HG02678 (cell line): ENCODE results near the gene CTPS1.
A peak's percentile ranks its signal among the peaks of the same experiment; 100 is the strongest.

Experiments used
- ATAC-seq: cut with Tn5 transposase; IDR thresholded peaks from one replicate; pipeline ENCODE4 v1.9.1; 2021; ENCODE audit warnings: mild to moderate bottlenecking, moderate library complexity; ENCODE audit not compliant: unreplicated experiment

CTPS1 gene

DNA sequence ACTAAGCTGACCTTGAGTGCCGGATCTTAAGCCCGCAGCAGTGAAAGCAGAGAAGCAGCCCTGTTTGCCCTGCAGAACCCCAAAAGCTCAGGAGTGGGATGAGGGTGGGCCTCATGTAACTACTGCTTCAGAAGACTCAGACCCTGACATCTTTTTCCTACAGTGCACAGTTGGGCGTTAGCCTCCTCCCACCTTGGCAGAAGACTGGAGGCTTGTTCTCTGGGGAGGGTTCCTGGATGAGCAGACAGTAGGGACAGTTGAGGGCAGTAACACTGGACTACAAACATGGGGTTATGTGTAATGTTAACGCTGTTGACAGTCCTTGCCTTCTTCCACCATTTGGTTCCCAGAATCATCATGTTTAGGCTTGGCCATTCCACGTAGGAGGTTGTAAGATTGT lies 9.6 kb downstream of the CTPS1 start:
- ATAC-seq, result no peak

- no peak for ATAC-seq
Measured at GRCh38 chr1:40997096-40997495, 17.6 kb downstream of the CTPS1 start.

DNA sequence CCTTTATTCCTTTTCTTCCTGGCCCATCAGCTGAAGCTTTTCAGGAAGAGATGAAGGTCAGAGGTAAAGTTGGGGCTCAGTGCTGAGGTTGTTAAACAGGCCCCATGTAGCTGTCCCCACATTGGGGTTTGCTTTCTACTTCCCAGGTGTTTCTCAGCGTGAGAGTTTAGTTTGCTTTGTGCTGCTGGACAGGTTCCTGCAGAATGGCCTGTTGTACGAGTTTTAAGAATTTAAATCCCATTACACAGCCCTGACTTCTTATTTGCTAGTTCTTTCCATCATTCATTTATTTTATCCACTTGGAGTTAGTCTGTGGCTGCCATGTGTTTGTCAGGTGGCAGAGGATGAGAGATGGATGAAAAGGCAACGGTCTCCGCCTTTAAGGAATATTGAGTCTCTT lies 19.2 kb downstream of the CTPS1 start:
- ATAC-seq, result no peak

DNA sequence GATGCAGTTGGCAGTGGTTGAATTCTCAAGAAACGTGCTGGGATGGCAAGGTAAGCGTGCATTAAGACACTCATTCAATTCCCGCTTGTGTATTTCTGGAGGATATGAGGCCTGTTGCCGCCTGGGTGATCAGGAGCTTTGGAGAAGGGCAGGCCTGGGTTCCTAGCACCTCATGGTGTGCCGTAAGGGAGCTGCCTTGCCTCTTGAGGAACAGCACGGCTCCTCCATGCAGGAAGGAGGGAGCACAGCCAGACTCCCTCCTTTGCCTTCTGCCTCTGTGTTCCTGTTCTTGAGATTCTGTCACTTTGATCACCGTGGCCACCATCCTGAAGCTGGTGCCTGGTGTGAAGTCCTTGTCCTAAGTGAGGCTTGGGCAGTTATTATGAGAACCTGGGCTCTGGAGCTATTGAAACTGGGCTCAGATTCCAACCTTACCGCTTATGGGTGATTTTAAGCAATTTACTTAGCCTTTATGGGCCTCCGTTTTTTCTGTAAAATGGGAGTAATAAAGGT lies 23.7 kb downstream of the CTPS1 start:
- no peak for ATAC-seq

DNA sequence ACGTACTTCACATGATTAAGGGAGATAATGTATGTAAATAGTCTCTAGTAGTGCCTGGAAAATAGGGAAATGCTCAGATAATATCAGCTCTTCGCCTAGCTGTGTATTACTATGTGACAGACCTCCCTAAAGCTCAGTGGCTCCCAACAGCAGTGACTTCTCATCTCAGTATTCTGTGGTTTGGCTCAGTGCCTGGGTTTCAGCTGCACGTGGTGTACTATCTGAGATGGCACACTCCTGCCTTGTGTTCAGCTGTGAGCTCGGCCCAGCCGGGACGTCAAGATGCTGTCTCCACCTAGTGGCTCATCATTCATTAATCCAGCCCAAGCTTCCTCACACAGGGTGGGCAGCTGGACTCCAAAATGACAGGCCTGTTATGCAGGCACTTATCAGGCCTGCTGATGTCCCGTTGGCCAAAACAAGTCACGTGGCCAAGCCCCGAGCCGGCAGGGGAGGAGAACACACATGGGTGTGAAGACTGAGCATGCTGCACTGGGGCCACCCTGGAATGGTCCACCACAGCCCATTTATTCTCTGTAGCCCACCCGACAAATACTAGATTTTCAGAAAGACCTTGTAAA lies 24.2 kb downstream of the CTPS1 start:
- peak; percentile 99 for ATAC-seq

DNA sequence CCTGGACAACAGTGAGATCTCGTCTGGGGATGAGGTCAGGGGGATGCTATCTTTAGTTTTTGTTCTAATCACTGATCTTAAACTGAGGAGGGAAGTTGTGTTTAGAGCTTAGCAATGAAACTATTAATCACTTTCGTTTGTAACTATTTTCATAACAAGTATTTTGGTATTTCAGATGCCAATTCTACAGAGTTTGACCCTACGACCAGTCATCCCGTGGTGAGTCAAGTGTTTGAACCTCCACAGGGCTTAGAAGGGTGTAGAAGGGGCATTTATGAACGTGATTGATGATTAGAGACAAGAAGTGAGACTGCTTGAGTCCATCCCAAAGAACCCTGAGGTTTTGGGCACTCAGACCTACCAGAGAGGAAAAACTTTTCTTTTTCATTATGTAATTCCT lies 26.4 kb downstream of the CTPS1 start:
- ATAC-seq, result no peak

GRCh38 chr1:41006942-41007865 lies 27.7 kb downstream of the CTPS1 start:
- ATAC-seq, result no peak

GRCh38 chr1:41009466-41009865 lies 30.0 kb downstream of the CTPS1 start:
- no peak for ATAC-seq

GRCh38 chr1:41010345-41010744 lies 30.8 kb downstream of the CTPS1 start:
- ATAC-seq, result no peak

DNA sequence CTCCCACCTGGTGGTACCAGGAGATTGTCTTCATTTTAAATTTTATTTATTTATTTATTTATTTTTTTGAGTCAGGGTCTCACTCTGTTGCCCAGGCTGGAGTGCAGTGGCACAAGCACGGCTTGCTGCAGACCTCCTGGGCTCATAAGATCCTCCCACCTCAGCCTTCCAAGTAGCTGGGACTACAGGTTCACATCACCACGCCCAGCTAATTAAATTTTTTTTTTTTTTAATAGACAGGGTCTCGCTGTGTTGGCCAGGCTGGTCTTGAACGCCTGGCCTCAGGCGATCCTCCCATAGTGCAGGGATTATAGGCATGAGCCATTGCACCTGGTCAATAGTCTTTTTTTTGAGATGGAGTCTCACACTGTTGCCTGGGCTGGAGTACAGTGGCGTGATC lies 33.5 kb downstream of the CTPS1 start:
- ATAC-seq, result no peak

DNA sequence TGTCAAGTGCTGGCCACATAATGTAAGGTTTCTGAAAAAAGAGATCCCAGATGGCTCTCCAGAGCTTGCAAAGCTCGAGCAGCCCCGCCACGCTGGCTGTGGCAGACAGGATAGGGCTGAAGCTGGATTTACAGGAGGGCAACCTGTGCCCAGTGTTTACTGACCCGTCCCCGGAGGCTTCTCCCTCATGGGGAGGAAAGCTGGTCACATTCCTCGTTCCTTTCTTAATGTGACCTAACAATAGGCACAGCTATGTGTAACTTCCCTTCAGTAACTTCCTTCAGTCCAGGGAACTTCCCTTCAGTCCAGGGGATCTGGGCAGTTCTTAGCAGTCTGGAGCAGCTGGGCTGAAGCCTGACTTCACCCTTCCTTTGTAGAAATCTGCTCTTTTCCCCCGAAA lies 34.3 kb downstream of the CTPS1 start:
- no peak for ATAC-seq

- ATAC-seq, result no peak
Measured at GRCh38 chr1:41014871-41015270, 35.4 kb downstream of the CTPS1 start.

DNA sequence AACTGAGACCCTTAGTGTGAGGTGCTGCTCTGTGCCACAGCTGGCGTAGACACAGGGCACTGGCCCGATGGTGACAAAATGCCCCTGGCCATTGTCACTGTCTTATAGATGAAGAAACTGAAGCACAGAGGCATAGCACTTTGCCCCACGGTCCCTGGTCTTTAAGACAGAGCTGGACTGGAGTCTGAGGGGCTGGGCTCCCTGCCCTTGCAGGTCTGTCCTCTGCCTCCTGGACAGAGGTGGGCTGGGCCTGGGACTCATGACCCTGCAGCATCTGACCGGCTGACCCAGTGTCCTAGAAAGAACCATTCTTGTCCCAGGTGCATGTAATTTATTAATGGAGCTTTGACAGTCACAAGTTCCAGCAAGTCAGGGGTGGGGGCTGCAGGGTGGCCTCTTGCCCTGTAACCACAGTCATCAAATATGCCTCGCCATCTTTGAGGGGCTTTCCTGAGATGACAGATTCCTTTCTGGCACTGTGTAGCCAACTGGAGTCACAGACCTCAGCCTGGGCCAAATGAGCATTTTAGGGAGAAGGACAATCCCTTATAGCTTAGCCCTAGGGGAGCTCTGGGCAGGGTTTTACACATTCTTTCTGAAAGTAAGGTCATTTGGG lies 35.9 kb downstream of the CTPS1 start:
- no peak for ATAC-seq

GRCh38 chr1:41015897-41016470 lies 36.5 kb downstream of the CTPS1 start:
- no peak for ATAC-seq

DNA sequence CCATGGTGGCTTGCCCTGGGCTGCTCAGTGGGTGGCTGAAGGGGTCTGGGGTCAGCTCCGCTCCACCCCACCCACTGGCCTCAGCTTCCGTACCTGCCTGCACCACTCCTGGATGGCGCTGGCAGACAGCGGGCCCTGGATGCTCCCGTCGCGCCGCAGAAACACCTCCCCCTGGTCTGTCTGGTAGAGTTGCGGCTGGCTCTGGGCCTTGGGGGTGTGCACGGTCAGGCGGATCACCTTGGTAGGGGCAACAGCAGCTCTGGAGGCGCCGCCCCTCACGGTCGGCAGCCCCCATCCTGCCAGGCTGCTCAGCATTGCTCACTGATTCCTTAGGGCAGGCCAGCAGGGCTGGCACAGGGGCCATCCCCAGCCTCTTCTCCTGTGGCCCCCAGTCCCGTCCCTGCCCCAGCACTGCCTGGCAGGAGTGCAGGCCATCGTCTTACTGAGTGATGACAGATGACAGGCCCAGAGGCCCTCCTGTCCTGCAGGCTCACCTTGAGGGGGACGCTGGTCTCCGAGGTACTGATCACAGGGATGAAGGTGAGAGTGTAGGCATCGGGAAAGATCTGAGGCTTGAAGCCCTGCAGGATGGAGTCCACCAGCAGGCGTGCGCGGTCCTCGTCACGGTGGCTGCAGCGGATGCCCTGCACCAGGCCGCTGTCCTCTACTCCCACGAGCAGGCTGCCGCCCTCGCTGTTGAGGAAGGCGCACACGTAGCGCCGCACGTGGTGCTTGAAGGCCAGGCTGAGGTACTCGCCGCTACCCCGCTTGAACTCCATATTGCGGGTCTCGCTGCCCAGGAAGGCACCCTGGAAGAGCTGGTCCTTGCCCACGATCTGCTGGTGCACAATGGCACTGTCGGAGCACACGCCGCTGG lies 37.9 kb downstream of the CTPS1 start:
- no peak for ATAC-seq

DNA sequence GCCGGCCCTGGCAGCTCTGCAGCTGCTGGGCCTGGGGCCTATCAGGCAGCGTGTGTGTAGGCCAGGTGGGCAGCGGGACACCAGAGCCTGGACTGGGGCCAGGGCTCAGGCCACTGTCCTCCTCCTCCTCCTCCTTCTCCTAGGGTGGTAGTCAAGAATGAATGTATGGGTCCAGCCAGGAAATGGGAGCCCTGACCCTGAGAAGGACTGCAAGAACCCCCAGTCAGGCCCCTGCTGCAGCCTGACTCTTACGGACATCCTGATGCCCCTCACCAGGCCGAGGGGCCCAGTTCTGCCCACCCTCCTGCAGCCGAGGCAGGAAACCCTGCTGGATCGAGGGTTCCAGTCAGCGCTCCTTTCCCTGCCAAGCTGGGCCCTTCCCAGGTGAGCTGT lies 38.5 kb downstream of the CTPS1 start:
- no peak for ATAC-seq

DNA sequence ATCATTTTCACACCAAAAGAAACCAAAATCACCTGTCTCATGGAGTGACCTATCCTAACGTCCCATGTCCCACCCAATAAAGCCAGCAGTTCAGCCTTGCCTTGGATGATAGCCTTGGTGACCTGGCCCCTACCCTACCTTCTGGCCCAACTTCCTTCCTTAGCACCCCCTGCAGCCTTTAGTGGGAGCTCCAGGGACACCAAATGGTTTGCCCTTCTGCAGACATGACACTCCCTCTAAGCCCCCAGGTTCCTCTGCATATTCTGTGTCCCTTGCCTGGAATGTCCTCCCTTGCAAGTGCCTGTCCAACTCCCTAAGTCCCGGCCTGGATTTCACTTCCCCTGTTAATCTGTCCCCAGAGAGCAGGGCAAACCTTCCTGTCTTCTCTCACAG lies 39.9 kb downstream of the CTPS1 start:
- ATAC-seq, result no peak

DNA sequence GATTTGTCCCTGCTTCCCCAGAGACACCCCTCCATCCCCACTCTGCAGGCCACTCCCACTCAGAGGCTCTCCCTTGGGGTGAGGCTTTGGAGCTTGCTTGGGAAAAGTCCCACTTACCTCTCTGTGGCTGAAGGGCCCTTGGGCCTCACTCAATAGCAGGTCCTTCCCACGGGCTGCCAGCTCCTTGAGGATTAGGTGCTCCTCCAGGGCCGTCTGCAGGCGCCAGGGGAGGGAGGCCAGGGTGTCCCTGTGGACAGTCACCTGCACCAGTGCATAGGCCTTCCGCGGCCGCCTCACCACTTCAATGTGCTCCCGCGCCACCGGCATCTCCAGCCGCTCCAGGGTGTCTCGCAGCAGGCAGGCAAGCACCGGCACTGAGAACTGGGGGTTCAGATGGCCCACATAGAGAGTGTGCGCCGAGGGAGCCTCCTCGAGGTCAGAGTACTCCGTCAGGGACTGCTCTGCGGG lies 40.6 kb downstream of the CTPS1 start:
- ATAC-seq, result no peak

DNA sequence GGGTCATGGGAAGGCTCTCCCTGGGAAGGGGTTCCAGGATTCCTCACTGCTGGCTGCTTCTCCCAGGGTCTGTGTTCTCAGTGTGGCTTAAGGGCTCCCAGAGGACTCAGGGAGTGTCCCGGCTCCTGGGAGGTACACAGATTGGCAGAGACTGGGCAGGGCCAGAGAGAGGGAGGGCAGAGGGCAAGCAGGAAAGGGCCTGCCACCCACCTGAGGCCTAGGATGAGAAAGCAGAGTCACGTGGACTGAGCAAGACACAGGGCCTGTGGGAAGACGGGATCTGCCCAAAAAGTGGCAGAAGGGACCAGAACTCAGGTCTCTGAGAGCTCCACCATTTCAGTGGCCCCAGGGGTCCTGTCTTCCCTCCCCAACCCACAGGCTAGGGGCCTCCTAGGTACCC lies 41.2 kb downstream of the CTPS1 start:
- no peak for ATAC-seq

DNA sequence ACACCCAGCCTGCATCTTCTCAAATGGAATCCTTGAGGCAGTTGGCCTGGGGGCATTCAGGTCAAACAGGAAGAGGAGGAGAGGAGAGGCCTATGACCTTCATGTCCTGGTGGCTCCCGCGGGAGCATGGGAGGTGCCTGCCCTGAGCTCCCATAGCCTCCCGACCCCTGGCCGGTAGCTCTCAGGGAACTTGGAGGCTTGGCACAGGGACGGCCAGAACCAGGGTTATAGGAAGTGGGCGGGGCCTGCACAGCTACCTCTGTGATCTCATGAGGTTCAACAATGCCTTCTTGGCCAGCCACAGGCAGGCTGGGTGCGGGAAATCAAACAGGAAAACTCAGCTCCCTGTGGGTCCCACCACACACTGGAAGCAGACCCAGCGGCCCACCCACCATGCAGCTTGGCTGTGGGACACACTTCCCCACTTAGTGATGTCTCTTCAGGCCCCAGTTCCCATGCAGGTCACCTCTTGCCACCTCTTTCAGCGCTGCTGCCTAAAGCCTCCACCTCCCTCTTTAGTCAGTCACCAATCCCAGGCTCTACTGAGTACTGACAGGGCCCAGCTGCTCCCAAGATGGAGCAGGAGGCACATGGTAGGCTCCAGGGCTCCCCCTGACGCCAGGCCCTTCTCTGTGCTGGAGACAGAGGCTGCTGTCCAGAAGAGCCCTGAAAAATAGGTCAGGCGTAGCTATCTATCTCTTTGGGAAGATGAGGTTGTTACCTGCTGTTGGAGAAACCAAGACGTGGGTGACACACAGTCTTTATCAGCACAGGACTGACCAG lies 42.2 kb downstream of the CTPS1 start, which contains the start of gene SLFNL1:
Gene SLFNL1, minus strand, starts transcription at position 200 of the 783 bp plus-strand sequence. CDS start 1,065 bp downstream, outside the sequence.
- ATAC-seq, result no peak
